SIG-M5 treated with dmso at 0.1 percent for 504 hours (cell line): ENCODE data around the gene ACACB.

Experiments
- DNase-seq: peaks from one replicate; lab custom pipeline; 2025; ENCODE audit not compliant: unreplicated experiment; lab: John Stamatoyannopoulos, UW

The ACACB gene

GRCh38 chr12:109294286-109294796 is 178.0 kb downstream of the ACACB start:
- no peak for DNase-seq

- no peak for DNase-seq
Observed at GRCh38 chr12:109295764-109296425, 179.5 kb downstream of the ACACB start.

GRCh38 chr12:109296431-109296830 is 180.0 kb downstream of the ACACB start:
- no peak for DNase-seq

- no peak for DNase-seq
Observed at GRCh38 chr12:109299849-109300248, 183.5 kb downstream of the ACACB start.

- DNase-seq = no peak
Observed at GRCh38 chr12:109301643-109302168, 185.3 kb downstream of the ACACB start.

- no peak for DNase-seq
Observed at GRCh38 chr12:109302358-109302757, 186.0 kb downstream of the ACACB start.

- no peak for DNase-seq
Observed at GRCh38 chr12:109302770-109303169, 186.4 kb downstream of the ACACB start.

DNA sequence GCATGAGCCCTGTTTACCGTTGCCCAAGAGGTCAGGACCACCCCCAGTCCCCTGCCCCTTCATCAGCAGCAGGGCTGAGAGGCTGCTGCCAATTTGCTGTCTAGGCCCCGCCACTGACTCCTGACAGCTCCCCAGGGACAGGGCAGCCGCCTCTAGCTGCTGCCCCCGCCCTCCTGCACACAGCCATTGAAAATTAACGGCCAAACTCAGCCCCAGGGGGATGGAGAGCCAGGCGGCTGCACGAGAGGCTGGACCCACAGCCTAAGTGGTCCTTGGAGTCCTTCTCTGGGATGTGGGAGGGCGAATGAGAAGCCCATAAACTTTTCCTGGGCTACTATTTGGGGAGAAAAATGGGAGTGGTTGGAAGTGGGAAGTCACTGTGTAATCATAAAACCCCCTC is 188.1 kb downstream of the ACACB start:
- DNase-seq = no peak

GRCh38 chr12:109305547-109305946 is 189.2 kb downstream of the ACACB start:
- no peak for DNase-seq

DNA sequence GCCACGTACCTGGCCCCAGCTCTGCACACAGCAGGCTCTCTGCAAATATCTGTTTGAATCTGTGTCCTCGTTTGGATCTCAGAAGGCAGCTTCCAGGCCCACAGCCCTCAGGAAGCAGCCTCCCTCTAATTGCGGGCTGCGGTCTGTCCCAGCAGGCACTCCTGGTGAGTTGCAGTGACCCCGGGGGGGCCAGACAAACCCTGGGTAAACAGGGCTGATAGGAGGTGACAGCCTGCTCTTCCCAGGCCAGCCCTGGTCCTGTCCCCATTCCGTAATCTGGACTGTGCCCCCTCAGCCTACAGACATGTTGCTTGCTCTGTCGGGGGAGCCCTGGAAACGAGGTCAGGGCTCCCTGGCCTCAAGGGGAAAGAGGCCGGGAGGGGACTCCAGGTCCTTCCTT is 190.7 kb downstream of the ACACB start:
- DNase-seq = no peak

DNA sequence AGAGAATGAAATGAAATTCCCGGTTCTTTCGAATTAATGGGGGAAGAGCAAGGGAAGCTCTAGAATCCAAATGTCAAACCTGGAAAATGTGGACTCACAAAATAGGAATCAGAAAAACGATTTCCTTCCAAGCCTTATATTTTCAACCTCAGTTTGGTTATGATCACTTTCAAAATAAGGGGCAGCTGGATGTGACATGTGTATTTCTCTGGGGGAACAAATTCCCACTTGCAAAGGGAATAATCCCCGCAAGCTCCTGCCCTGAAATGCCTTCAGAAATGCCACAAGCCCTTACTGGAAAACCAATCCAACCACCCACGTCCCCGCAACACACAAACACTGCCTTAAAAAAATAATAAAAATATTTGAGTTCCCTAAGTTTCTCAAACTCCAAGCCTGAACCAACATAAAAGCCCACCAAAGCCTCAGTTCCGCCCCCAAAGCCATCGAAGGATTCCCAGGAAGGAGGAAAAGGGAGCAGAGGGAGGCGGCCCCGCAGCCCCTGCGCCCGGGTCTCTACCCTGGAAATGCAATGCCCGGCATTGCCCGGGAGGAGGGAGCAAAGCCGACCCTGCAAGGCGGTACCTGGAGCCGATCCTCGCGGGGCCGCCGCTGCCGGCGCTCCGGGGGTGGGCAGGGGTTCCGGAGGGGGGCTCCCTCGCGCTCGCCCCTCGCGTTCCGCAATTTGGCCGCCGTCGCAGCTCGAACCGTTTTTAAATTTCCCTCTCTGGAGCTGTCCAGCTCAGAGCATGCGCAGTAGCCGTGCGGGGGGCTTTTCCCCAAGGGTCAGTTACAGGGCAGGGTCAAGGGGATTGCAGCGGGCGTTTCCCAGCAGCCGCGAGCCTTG is 192.4 kb downstream of the ACACB start, which contains the start of gene FOXN4:
TSS of gene FOXN4 (minus strand) at position 751 of the 847 bp plus-strand sequence. CDS start 963 bp downstream, outside the sequence.
- no peak for DNase-seq

DNA sequence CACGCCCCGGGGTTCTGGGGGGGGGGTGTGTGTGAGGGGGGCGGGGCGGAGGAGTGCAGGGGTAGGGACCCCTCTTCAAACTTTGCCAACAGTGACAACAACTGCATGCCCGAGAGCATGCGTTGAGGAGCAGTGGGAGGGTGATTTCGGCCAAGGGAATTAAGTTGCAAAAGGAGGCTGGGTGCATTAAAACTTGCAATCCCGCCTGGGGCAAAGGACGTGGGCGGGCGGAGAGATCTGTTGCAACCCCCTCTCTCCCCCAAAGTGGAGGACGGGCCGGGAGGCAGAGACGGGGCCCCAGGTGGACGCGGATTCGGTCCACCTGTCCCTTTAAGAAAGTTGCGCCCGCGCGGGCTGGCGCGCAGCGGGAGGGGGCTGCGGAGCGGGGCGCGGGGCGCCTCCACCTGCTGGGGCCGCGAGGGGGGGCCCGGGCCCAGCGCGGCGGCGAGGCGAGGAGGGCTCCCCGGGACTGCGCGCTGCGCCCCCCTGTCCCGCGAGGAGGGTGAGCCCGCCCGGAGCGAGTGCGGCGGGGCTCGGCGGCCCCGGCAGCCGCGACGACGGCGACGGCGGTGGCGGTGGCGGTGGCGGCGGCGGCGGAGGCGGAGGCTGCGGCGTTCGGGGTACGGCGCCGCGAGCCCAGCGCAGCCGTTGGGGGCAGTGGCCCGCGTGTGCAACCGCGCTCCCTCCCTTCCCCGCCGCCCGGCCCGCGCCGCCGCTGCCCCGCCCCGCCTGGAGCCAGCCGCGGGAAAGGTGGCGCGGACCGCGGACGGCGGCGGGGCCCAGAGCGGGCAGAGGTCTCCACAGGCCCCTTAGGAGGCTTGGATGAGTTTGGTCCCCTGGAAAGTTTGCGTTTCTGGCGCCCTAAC is 193.2 kb downstream of the ACACB start:
- DNase-seq = peak; percentile 19

GRCh38 chr12:109310247-109311125 is 194.1 kb downstream of the ACACB start:
- no peak for DNase-seq
